GM12878 (cell line): ENCODE measurements around the gene DGKA. TPM values are rescaled to one million over a fixed set of nuclear protein-coding genes. Genes with fewer than 3 reads are reported as not detected.

Experiments
- BHLHE40 ChIP-seq, 2 experiments: fragments of 450-650 bp in 1 of 2; IDR thresholded peaks; 2 replicates each; pipeline ENCODE4 v1.6.1; 2011 to 2017; ENCODE audit warnings: low read depth in 2 of 2, borderline replicate concordance in 1 of 2, improper control_type of control experiment in 1 of 2, low read length in 1 of 2, mild to moderate bottlenecking in 1 of 2
- CBFB ChIP-seq: IDR thresholded peaks from 2 replicates; pipeline ENCODE4 v1.6.1; 2016; ENCODE audit warnings: antibody characterized with exemption, low read depth
- CREB1 ChIP-seq: IDR thresholded peaks from 2 replicates; pipeline ENCODE4 v1.6.1; 2012; ENCODE audit warnings: low read depth, mild to moderate bottlenecking, inconsistent platforms
- CREM ChIP-seq: IDR thresholded peaks from 2 replicates; pipeline ENCODE4 v1.6.1; 2014; ENCODE audit warnings: antibody characterized with exemption, low read depth
- DPF2 ChIP-seq: fragments of 450-650 bp; IDR thresholded peaks from 2 replicates; pipeline ENCODE4 v1.6.1; 2017; ENCODE audit warnings: mild to moderate bottlenecking
- FOS ChIP-seq: IDR thresholded peaks from 3 replicates; pipeline ENCODE4 v1.6.1; 2011; ENCODE audit warnings: borderline replicate concordance; ENCODE audit not compliant: insufficient read length; ENCODE audit errors: extremely low read depth
- FOXM1 ChIP-seq: IDR thresholded peaks from 2 replicates; pipeline ENCODE4 v1.6.1; 2012; ENCODE audit warnings: low read depth, mild to moderate bottlenecking, inconsistent platforms, low read length, moderate library complexity
- HDAC6 ChIP-seq: fragments of 200-600 bp; sonication (generic); IDR thresholded peaks from one replicate; pipeline ENCODE4 v1.8.0; 2017; ENCODE audit warnings: antibody characterized with exemption; ENCODE audit not compliant: unreplicated experiment
- IKZF2 ChIP-seq, 2 experiments: fragments of 450-650 bp; IDR thresholded peaks; 2 replicates each; pipeline ENCODE4 v1.6.1; 2017; ENCODE audit warnings: mild to moderate bottlenecking in 2 of 2, moderate library complexity in 2 of 2
- JUND ChIP-seq: IDR thresholded peaks from 2 replicates; pipeline ENCODE4 v1.6.1; 2012; ENCODE audit warnings: low read depth, mild to moderate bottlenecking, low read length, improper control_type of control experiment, moderate library complexity
- KDM1A ChIP-seq: fragments of 200-600 bp; sonication (generic); IDR thresholded peaks from 2 replicates; pipeline ENCODE4 v1.6.1; 2016; ENCODE audit warnings: borderline replicate concordance
- MXI1 ChIP-seq: fragments of 150-350 bp; IDR thresholded peaks from 2 replicates; pipeline ENCODE4 v1.6.1; 2011; ENCODE audit warnings: low read depth, mild to moderate bottlenecking, inconsistent platforms, low read length, improper control_type of control experiment
- MYC ChIP-seq: IDR thresholded peaks from 2 replicates; pipeline ENCODE4 v1.6.1; 2011; ENCODE audit warnings: mild to moderate bottlenecking, low read length, moderate library complexity, inconsistent platforms; ENCODE audit not compliant: insufficient read depth, insufficient replicate concordance, insufficient read length, severe bottlenecking
- PML ChIP-seq: IDR thresholded peaks from 2 replicates; pipeline ENCODE4 v1.6.1; 2012; ENCODE audit warnings: low read length, inconsistent platforms
- POLR2AphosphoS5 ChIP-seq: IDR thresholded peaks from 2 replicates; pipeline ENCODE4 v1.6.1; 2011; ENCODE audit warnings: mild to moderate bottlenecking, low read length, inconsistent platforms
- POU2F2 ChIP-seq: IDR thresholded peaks from 3 replicates; pipeline ENCODE4 v1.6.1; 2011; ENCODE audit warnings: low read depth, mild to moderate bottlenecking, low read length, borderline replicate concordance
- SMAD1 ChIP-seq: fragments of 450-650 bp; IDR thresholded peaks from 2 replicates; pipeline ENCODE4 v1.6.1; 2018; ENCODE audit warnings: mild to moderate bottlenecking, low read depth; ENCODE audit not compliant: partially characterized antibody
- TARDBP ChIP-seq: IDR thresholded peaks from 2 replicates; pipeline ENCODE4 v1.6.1; 2016; ENCODE audit warnings: borderline replicate concordance
- TCF12 ChIP-seq: IDR thresholded peaks from 2 replicates; pipeline ENCODE4 v1.6.1; 2011; ENCODE audit warnings: low read depth, mild to moderate bottlenecking, low read length
- ZNF217 ChIP-seq: fragments of 450-650 bp; IDR thresholded peaks from 2 replicates; pipeline ENCODE4 v1.6.1; 2017; ENCODE audit warnings: antibody characterized with exemption, mild to moderate bottlenecking
- polyA plus RNA-seq, 11 experiments: library from polyadenylated mRNA; depleted of rRNA in 4 of 11; unstranded in 6 of 11; stranded (reverse) in 5 of 11; fragments of >200 nt; fragmentation: Nextera tagmentation in 4 of 11; fragmentation: Illumina TruSeq in 1 of 11; extraction: Ambion mirVana in 4 of 11; extraction: Trizol in 1 of 11; gene quantifications; 1 replicate in 1 of 11; 2 replicates in 10 of 11; pipeline versions ENCODE4 v1.2.1 to v1.2.3, GENCODE V29; 2011 to 2016; ENCODE audit warnings: inconsistent platforms in 2 of 11, missing spikeins in 2 of 11, low read depth in 1 of 11
- total RNA-seq, 4 experiments: library from RNA; depleted of rRNA in 3 of 4; stranded (reverse); fragments of >200 nt in 3 of 4; fragmentation: Illumina TruSeq in 1 of 4; extraction: Trizol in 1 of 4; gene quantifications; 2 replicates each; pipeline versions ENCODE4 v1.2.1 to v1.2.3, GENCODE V29; 2013 to 2021
- TF ChIP-seq, protein P1 (sequence below): fragments of 450-650 bp; formaldehyde crosslinking; IDR thresholded peaks from 2 replicates; pipeline ENCODE4 v1.5.0; 2022; ENCODE audit warnings: mild to moderate bottlenecking, missing genetic modification characterization
- TF ChIP-seq, protein P2 (sequence below): fragments of 450-650 bp; IDR thresholded peaks from 2 replicates; pipeline ENCODE4 v1.6.1; 2014; ENCODE audit warnings: mild to moderate bottlenecking
- TF ChIP-seq, protein P3 (sequence below): fragments of 450-650 bp; IDR thresholded peaks from 2 replicates; pipeline ENCODE4 v1.6.1; 2017; ENCODE audit warnings: mild to moderate bottlenecking, moderate library complexity

DGKA gene
- total and polyA plus RNA-seq, 10 of the 15 experiments (the other 5 are each of a cell fraction or from before 2014, with no cell fraction given), result 14.0 to 65.5 (median 37.1) TPM

DNA sequence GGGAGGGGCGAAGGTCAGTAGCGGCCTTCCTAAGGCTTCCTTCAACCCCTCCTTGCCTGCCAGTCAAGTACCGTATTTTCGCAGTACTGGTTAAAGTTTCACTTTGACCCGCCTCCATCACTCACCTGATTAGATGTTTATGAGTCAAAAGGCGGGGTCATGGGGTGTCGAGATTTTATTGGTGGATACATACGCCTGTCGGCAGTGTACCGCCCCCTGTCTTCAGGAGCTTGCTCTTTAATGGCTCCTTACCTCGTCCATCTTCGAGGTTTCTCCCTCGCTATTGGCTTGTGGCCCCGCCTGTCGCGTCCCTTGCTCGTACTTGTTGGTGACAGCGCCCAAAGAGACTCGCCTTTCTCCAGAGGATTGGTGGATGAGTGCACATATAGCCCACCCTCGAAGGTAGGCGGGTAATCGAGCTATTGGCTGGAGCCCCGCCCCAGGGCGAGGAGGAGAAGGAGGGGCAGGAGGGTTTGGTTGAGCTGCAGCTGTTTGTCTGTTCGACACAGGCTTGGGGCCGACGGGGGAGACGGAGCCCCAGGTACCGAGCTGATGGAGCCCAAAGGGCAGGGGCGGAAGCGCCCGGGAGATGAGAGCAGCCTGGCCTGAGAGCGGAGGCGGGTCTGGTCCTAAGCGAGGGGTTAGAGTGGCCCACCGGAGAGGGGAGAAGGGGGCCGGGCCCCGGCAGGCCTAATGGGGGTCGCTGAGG is 42.8 kb downstream of the DGKA start, which contains the start of gene RAB5B (continued):
- TF ChIP-seq, protein P1, sequence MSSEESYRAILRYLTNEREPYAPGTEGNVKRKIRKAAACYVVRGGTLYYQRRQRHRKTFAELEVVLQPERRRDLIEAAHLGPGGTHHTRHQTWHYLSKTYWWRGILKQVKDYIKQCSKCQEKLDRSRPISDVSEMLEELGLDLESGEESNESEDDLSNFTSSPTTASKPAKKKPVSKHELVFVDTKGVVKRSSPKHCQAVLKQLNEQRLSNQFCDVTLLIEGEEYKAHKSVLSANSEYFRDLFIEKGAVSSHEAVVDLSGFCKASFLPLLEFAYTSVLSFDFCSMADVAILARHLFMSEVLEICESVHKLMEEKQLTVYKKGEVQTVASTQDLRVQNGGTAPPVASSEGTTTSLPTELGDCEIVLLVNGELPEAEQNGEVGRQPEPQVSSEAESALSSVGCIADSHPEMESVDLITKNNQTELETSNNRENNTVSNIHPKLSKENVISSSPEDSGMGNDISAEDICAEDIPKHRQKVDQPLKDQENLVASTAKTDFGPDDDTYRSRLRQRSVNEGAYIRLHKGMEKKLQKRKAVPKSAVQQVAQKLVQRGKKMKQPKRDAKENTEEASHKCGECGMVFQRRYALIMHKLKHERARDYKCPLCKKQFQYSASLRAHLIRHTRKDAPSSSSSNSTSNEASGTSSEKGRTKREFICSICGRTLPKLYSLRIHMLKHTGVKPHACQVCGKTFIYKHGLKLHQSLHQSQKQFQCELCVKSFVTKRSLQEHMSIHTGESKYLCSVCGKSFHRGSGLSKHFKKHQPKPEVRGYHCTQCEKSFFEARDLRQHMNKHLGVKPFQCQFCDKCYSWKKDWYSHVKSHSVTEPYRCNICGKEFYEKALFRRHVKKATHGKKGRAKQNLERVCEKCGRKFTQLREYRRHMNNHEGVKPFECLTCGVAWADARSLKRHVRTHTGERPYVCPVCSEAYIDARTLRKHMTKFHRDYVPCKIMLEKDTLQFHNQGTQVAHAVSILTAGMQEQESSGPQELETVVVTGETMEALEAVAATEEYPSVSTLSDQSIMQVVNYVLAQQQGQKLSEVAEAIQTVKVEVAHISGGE (CRISPR knock-in tag), result no peak
- TF ChIP-seq POU2F2, result peak; percentile 31; the same call in 1 of the 3 replicates
- no peak for TF ChIP-seq HDAC6
- TF ChIP-seq, protein P2, sequence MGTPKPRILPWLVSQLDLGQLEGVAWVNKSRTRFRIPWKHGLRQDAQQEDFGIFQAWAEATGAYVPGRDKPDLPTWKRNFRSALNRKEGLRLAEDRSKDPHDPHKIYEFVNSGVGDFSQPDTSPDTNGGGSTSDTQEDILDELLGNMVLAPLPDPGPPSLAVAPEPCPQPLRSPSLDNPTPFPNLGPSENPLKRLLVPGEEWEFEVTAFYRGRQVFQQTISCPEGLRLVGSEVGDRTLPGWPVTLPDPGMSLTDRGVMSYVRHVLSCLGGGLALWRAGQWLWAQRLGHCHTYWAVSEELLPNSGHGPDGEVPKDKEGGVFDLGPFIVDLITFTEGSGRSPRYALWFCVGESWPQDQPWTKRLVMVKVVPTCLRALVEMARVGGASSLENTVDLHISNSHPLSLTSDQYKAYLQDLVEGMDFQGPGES, result peak; percentile 100
- TF ChIP-seq DPF2, result peak; percentile 100
- TF ChIP-seq SMAD1, result peak; percentile 46
- TF ChIP-seq FOS, result peak; percentile 94
- TF ChIP-seq CBFB, result no peak
- TF ChIP-seq BHLHE40 (IDR thresholded peaks at IDR 0.05; ENCODE audit: borderline replicate concordance in 1 of 2, low read depth in 2 of 2, low read length in 1 of 2), result peak in 1 of 2 experiments; percentile 31; a peak in 2 of 4 replicates
- TF ChIP-seq TARDBP, result 0 out of 2 replicates have a peak, but pooled peaks have one; percentile 64
- peak; percentile 96 for TF ChIP-seq CREM
- TF ChIP-seq KDM1A, result no peak
- TF ChIP-seq PML, result peak; percentile 85
- peak; percentile 97 for TF ChIP-seq CREB1
- TF ChIP-seq IKZF2 (IDR thresholded peaks at IDR 0.05), result peak in 1 of 2 experiments; percentile 54; a peak in 1 of 4 replicates
- TF ChIP-seq JUND, result 0 out of 2 replicates have a peak, but pooled peaks have one; percentile 42
- TF ChIP-seq TCF12, result peak; percentile 85
- peak; percentile 45; the same call in 1 of the 2 replicates for TF ChIP-seq FOXM1
- peak; percentile 94 for TF ChIP-seq POLR2AphosphoS5
- TF ChIP-seq ZNF217, result no peak
- TF ChIP-seq MYC, result no peak
- TF ChIP-seq, protein P3, sequence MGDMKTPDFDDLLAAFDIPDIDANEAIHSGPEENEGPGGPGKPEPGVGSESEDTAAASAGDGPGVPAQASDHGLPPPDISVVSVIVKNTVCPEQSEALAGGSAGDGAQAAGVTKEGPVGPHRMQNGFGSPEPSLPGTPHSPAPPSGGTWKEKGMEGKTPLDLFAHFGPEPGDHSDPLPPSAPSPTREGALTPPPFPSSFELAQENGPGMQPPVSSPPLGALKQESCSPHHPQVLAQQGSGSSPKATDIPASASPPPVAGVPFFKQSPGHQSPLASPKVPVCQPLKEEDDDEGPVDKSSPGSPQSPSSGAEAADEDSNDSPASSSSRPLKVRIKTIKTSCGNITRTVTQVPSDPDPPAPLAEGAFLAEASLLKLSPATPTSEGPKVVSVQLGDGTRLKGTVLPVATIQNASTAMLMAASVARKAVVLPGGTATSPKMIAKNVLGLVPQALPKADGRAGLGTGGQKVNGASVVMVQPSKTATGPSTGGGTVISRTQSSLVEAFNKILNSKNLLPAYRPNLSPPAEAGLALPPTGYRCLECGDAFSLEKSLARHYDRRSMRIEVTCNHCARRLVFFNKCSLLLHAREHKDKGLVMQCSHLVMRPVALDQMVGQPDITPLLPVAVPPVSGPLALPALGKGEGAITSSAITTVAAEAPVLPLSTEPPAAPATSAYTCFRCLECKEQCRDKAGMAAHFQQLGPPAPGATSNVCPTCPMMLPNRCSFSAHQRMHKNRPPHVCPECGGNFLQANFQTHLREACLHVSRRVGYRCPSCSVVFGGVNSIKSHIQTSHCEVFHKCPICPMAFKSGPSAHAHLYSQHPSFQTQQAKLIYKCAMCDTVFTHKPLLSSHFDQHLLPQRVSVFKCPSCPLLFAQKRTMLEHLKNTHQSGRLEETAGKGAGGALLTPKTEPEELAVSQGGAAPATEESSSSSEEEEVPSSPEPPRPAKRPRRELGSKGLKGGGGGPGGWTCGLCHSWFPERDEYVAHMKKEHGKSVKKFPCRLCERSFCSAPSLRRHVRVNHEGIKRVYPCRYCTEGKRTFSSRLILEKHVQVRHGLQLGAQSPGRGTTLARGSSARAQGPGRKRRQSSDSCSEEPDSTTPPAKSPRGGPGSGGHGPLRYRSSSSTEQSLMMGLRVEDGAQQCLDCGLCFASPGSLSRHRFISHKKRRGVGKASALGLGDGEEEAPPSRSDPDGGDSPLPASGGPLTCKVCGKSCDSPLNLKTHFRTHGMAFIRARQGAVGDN, result no peak
- 0 out of 2 replicates have a peak, but pooled peaks have one; percentile 4 for TF ChIP-seq MXI1
